GM21528 (cell line): ENCODE data around the gene LCMT2.

Experiments used
- ATAC-seq: cut with Tn5 transposase; IDR thresholded peaks from one replicate; pipeline ENCODE4 v1.9.1; 2021; ENCODE audit warnings: mild to moderate bottlenecking, moderate library complexity; ENCODE audit not compliant: unreplicated experiment, low FRiP score

Gene LCMT2, protein sequence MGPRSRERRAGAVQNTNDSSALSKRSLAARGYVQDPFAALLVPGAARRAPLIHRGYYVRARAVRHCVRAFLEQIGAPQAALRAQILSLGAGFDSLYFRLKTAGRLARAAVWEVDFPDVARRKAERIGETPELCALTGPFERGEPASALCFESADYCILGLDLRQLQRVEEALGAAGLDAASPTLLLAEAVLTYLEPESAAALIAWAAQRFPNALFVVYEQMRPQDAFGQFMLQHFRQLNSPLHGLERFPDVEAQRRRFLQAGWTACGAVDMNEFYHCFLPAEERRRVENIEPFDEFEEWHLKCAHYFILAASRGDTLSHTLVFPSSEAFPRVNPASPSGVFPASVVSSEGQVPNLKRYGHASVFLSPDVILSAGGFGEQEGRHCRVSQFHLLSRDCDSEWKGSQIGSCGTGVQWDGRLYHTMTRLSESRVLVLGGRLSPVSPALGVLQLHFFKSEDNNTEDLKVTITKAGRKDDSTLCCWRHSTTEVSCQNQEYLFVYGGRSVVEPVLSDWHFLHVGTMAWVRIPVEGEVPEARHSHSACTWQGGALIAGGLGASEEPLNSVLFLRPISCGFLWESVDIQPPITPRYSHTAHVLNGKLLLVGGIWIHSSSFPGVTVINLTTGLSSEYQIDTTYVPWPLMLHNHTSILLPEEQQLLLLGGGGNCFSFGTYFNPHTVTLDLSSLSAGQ

DNA sequence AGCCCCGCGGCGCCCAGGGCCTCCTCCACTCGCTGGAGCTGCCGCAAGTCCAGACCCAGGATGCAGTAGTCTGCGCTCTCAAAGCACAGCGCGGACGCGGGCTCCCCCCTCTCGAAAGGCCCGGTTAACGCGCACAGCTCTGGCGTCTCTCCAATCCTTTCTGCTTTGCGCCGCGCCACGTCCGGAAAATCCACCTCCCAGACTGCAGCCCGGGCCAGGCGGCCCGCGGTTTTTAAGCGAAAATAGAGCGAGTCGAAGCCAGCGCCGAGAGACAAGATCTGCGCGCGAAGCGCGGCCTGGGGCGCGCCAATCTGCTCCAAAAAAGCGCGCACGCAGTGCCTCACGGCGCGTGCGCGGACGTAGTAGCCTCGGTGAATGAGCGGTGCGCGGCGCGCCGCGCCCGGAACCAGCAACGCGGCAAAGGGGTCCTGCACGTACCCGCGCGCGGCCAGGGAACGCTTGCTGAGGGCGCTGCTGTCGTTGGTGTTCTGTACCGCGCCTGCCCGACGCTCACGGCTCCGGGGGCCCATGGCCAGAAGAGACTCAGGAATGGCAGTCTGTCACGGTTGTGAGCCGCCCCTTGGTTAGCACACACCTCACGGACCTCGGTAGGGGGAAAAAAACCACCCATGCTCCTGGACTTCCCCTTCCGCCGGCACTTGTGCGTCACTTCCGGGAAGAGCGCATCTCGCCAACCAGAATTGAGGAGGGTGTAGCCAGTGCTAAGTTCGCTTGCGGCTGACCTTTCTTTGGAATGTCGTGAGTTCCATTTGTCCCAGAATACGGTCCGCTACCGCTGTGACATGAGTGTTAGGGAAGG is at the start of gene LCMT2:
Gene LCMT2 (minus strand): TSS at position 614 of the 820 bp plus-strand sequence. CDS start 84 bp downstream, at position 530.
- ATAC-seq = peak; percentile 93

DNA sequence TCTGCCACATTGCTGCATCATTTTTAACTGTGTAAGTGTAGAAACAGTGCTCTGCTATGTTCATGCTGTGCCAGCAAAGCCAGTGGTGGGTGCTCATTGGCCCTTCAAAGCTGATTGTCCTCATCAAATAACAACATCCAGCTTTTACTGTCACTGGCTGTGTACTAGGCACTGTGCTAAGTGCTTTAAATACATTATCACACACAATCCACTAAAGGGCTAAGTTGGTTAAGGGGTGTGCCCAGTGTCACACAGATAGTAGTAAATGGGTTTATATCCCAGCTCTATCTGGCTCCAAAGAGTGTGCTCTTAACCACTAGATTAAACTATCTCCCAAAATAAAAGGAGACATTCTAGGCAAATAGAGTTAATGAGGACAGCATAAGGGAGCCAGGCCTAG is 48.2 kb upstream of the LCMT2 start:
- ATAC-seq = no peak

DNA sequence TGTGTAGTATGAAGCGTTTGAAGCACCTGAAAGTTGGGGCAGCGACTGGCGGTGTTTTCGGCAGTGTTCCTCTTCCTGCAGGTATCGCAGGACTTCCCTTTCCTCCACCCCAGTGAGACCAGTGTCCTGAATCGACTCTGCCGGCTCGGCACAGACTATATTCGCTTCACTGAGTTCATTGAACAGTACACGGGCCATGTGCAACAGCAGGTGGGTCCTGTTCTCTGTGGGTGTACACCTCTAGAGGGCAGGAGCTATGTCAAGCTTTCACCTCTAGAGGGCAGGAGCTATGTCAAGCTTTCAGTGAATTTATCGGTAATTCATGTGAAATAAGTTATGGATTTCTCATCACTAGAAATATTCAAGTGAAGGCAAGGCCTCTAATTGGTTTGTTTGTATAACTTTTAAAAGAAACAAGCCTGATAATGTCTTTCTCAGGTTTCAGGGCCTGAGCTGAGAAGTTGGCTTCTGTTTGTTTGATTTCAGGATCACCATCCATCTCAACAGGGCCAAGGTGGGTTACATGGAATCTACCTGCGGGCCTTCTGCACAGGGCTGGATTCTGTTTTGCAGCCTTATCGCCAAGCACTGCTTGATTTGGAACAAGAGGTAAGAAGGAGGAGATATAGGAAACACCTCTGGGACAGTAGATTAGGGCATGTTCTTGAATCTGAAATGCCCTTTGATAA is 45.8 kb upstream of the LCMT2 start:
- ATAC-seq = no peak

DNA sequence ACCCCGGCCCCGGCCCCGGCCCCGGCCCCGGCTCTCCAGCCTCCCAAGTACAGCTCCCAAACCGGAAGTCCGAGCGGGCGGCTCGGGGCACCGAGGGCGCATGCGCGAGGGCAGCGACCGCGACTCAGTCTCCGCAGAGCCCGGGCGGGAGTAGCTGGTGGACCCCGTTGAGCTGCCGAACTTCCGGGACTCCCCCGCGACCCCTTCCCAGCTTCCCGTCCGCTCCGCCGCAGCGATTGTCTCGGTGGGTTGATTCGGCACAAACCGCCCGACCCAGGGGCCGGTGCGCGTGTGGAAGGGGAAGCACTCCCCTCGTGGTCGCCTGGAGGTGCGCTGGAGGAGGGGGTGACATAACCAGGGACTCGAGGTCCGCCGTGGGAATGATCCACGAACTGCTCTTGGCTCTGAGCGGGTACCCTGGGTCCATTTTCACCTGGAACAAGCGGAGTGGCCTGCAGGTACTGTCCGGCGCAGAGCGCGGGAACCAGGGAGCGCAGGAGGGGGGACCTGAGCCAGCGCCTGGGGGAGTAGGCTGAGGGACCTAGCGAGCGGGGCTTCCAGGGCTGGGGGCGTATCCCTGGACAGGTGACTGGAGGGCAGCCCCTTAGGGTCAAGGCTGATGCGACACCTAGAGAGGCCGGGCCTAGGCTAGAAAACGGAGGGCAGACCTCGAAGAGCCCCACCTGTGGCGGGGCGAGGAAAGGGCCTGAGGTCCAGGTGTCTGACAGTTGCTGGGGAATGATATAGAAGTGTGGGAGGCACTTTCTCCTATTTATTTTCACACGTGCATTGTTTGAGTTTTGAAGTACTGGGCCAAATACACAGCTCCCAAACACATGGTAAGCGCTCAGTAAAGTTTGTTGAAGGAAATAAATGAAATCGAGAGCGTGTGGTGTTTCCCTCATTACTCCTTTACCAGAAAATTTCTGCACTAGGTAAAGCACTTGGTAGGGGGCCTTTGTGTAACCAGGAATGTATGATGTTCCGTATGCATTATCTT is 40.9 kb upstream of the LCMT2 start, which contains the start of the genes TUBGCP4 and ZSCAN29:
Gene TUBGCP4 (plus strand): TSS at position 127 of the 1,000 bp plus-strand sequence. CDS start 254 bp downstream, at position 381.
Gene ZSCAN29 (minus strand): TSS at position 69 of the 1,000 bp plus-strand sequence. CDS start 1,130 bp downstream, outside the sequence.
- peak; percentile 78 for ATAC-seq

DNA sequence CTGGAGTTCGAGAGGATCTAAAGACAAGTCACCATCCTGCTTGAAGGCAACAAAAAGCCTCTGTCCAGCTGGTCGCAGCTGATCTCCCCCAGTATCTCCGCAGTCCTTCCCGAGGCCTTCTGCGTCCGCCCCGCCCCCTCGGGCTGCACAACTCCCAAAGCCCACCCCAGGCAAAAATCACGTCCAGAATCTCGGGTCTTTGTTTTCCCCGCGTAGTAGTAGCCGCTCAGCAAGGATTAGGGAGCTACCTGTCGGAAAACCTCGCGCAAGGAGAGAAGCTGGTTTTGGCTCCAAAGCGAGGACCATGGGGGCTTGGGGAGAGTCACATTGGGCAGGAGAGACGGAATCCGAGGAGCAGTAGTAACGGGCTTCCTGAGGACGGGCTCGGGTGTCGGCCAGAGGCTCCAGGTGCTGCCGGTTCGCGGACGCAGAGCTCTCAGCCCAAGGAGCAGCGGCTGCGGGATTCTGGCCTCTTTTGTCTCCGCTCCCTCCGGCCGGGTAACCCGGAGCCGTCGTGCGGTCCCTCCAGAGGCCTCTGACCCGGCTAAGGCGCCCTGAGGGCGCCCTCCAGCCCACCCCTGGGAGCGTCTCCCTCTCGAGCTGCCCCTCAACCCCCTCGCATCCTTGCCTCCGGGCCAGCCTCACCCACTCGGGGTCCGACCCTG is 40.1 kb upstream of the LCMT2 start:
- peak; percentile 47 for ATAC-seq

DNA sequence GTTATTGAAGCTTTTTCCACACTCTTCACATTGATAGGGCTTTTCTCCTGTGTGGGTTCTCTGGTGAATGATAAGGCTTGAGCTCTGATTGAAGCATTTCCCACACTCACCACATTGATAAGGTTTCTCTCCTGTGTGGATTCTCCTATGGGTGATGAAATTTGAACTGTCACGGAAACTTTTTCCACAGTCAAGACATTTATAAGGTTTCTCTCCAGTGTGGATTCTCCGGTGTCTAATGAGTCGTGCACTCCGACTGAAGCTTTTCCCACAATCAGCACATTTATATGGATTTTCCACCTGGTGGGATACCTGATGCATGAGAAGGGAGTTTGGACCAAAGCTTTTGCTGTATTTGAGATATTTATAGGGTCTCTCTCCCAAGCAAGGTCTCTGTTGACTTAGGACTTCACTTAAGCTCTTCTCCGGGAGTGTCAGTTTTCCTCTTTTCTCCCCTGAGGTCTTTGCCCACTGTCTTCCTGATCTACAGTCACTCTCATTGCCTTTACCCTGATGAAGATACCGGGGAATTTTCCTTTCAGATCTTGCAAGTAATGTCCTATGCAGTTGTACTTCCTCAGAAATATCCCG is 31.0 kb upstream of the LCMT2 start:
- no peak for ATAC-seq

DNA sequence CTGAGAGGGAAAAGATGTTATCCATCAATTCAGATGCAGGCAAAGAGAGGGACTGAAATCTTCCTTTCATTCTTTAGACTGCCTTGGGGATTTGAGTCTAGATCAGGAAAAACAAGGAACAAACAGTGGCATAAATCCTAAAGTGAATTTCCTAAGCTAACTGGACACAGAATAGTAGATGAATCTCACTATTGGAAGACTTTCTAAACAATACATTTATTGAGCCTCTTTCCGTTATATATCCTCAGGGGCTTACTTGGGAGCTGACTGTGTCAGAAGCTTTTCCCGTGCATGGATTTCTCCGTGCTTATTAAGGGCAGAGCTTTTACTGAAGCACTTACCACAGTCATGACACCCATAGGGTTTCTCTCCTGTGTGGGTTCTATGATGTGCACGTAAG is 30.4 kb upstream of the LCMT2 start:
- no peak for ATAC-seq

DNA sequence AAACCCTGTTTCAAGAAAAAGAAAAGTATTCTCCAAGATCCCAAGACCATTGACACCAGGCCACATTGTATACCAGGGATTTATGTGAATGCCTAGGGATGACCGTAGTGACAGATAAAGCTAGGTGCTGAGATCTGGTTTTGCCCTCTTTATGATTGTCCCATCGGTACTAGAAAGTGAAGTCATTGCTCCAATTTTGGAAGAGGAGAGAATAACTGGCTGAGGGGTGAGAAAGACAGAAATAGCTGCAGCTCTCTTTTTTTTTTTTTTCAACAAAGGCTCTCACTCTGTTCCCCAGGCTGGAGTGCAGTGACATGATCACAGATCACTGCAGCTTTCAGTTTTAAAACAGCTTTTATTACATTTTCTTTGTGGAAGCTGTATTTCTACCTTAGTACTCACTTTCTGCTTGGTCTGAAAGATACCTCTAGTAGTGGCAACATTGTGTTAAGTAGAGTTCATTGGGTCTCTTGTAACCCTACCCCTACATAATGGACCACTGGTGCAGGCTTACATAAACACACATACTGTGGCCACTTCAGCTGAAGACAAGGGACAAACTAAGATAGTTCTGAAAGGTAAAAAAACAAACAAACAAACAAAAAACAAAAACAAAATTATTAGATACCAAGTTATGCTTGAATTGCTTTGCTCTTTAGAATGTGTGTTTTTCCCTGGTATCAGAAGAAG is 22.5 kb upstream of the LCMT2 start:
- no peak for ATAC-seq

DNA sequence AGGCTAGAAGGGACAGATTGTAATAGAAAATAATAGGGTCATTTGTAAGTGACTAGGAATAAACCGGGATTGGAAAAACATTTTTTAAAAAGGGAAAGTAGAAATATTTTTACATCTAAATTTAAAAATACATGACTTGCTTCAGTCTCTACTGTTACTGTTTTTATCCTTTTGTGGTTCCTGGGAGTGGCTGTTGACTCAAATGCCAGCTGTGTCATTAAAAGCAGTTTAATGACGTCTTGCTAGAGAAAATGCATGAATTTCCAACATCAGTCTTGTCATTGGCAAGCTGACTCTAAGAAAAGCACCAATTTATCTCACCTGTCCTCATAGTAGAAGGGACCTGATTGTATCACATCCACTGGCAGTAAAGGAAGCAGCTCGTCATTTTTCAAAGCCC is 16.7 kb upstream of the LCMT2 start:
- no peak for ATAC-seq

DNA sequence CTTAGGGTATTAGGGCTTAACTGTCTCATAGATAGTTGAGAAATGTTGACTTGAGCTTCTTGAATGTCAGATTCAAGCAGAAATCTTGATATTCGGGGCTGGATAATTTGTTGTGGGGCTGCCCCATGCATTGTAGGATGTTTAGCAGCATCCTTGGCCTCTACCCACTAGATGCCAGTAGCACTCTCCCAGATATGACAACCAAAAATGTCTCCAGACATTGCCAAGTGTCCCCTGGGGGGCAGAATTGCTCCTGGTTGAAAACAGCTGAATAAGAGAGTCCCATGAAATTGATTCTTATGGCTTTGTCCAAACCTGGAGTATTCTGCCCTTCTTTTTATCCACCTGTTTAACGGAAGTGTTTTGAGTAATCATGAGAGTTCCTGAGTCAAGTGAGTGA is 15.9 kb upstream of the LCMT2 start:
- no peak for ATAC-seq

DNA sequence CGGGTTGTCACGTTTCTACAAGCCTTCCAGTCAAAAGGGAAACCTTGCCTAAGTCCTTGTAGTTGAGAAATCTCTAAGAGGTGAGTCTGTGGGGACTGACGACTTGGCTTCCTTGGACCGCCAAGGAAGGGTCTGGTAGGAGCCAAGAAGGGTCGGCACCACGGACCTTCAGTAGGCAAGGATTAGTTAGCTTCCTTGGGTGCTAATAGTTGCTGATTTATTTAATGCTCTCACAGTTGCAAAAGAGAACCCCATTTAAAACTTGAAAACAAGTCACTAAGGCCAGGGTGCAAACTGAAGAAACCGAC is 361 bp upstream of the LCMT2 start:
- ATAC-seq = peak; percentile 17

DNA sequence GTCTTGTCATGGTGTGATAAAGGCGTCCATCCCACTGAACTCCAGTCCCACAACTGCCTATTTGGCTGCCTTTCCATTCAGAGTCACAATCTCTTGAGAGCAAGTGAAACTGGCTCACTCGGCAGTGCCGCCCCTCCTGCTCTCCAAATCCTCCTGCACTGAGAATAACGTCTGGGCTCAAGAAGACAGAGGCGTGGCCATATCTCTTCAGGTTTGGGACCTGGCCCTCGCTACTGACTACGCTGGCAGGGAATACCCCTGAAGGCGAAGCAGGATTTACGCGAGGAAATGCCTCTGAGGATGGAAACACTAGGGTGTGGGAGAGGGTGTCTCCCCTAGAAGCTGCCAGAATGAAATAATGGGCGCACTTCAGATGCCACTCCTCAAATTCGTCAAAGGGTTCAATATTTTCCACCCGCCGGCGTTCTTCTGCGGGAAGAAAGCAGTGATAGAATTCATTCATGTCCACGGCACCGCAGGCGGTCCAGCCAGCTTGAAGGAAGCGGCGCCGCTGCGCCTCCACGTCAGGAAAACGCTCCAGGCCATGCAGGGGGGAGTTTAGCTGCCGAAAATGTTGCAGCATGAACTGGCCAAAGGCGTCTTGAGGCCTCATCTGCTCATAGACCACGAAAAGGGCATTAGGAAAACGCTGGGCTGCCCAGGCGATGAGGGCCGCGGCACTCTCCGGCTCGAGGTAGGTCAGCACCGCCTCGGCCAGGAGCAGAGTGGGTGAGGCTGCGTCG is 985 bp downstream of the LCMT2 start:
- no peak for ATAC-seq

DNA sequence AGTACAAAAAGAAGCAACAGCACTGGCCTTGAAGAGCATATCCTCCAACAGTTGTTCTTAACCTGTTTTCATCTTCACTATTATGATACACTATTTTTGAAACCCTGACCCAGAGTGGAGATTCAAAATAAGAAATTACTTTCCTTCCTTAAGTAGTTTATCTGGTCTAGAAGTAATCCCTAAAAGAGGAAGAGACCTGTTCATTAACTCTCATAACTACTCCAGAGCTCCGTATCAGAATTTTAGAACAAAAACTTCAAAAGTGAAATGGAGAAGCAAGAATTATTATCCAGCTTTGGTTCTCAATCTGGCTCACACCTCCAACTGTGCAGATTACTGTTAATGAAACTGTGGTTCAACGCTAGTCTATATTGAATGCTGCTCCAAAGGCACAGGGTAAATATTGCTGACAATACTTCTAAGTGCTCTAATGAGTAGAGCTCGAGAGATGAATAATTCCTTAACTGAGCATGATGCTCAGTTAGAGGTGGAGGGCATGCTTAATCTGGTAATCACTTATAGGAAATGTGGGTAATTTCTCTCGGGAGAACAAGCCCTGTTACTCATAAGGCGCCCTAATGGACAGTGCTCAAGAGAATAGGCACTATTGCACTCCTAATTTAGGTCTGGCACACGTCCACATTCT is 5.2 kb downstream of the LCMT2 start:
- ATAC-seq = no peak

DNA sequence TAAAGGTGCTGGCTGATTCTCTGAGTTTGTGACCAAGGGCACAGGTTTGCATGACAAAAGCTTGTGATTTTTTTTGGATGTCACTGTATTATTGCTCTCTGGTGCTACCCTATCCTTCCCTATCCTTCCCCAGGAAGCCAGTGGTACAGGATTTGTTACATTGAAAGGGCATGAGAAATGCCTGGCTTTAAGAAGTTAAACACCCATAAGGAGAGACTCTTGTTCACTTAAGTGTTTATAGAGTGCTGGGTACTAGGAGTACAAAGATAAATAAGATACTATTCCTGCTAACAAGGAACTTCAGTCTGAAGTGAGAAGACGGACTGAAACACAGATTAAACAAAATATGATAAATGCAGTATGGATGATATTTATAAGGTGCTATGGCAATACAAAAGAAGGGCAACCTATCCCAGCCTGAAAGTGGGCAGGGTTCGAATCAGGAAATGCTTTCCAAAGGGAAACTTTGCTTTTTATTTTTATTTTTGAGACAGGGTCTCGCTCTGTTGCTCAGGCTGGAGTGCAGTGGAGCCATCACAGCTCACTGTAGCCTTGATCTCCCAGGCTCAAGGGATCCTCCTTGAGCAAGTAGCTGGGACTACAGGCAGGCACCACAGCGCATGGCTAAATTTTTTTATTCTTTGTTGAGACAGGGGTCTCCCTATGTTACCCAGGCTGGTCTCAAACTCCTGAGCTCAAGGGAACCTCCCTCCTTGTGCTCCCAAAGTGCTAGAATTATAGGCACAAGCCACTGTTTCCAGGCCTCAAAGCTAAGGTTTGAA is 11.2 kb downstream of the LCMT2 start:
- no peak for ATAC-seq

DNA sequence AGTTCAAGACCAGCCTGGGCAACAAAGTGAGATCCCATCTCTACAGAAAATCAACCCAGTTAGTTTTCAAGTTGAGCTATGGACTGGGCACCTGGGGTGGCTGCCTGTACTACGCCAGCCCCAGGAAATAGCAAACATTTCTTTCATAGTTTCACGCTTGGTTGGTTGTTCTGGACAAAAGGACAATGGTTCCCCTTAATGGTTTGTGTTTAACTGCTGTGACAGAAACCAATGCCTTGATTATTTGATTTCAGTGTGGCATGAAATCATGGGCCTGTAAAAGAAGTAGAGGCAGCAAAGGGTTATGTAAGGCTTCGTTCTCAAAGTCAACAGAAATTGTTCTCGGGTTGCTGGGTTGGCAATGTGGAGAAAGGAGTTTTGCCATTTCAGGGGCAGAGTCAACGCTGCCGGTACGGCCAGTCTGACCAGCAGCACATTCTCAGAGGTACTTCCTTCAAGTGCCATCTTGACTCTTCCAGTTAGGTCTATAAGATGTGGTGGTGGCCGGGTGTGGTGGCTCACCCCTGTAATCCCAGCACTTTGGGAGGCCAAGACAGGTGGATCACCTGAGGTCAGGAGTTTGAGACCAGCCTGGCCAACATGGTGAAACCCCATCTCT is 12.7 kb downstream of the LCMT2 start:
- no peak for ATAC-seq
